Endothelial cell of umbilical vein (primary cell): ENCODE measurements around the gene KCNS3.

Experiments
- CTCF ChIP-seq, 2 donors: IDR thresholded peaks; 1 replicate in 1 of 2; 2 replicates in 1 of 2; pipeline ENCODE4 v1.5.1; 2011; ENCODE audit warnings: low read length in 2 of 2, mild to moderate bottlenecking in 2 of 2, moderate library complexity in 2 of 2, control low read depth in 1 of 2, inconsistent platforms in 1 of 2, low read depth in 1 of 2; ENCODE audit not compliant: insufficient read depth in 1 of 2; ENCODE audit errors: extremely low read depth in 1 of 2
- GATA2 ChIP-seq: IDR thresholded peaks from 2 replicates; pipeline ENCODE4 v1.7.0; 2011; ENCODE audit warnings: low read depth, mild to moderate bottlenecking, moderate library complexity, mixed read lengths, low read length; ENCODE audit not compliant: insufficient read length, insufficient read depth
- MAX ChIP-seq: IDR thresholded peaks from 2 replicates; pipeline ENCODE4 v1.6.1; 2011; ENCODE audit not compliant: insufficient read depth, insufficient read length
- POLR2AphosphoS5 ChIP-seq: IDR thresholded peaks from 2 replicates; pipeline ENCODE4 v1.6.1; 2012; ENCODE audit warnings: low read depth, mild to moderate bottlenecking, control low read depth, low read length, moderate library complexity; ENCODE audit not compliant: insufficient read depth

GRCh38 chr2:17835516-17835915 lies 43.0 kb upstream of the KCNS3 start:
- TF ChIP-seq POLR2AphosphoS5 (no peak), CTCF (IDR thresholded peaks at IDR 0.05; ENCODE audit: extremely low read depth in 1 of 2, insufficient read depth in 1 of 2, low read depth in 1 of 2, low read length in 2 of 2) (no peak), GATA2 (no peak), MAX (no peak)
